ENCODE measurements around the gene IRX4.

The IRX4 gene

DNA sequence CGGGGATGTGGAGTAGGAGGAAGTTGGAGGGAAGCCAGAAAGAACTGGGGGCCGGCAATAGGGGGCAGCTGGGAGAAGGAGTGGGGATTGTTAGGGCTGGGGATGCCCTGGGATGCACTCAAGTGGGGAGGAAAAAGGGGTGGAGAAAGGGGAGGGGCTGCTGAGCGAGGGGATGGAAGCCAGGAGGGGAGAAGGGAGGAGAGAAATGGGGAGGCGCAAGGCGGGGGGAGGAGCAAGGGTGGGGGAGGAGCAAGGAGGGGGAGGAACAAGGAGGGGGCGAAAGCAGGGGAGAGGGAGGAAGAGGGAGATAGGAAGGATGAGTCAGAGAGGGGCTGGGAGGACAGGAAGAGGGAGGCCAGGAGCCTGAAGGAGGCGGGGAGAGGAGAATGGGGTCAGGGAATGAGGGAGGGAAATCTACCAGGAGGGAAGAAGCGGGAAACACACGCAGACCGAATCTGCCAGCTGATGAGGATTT is 1.6 kb downstream of the IRX4 start:
- Histone ChIP-seq H3K9ac (ENCODE audit: low read length) (no peak overlapping the region), H3K9me3 (ENCODE audit: low read length) (no peaks in the 10 kb centered on the region), H3K27ac (ENCODE audit: low read depth, low read length) (no peak overlapping the region), H3K27me3 (ENCODE audit: control insufficient read depth in 1 of 2, insufficient read depth in 2 of 2, low read length in 2 of 2) (peaks cover 14 to 96% of the 10 kb centered on the region in 2 donors), H3K4me3 (ENCODE audit: low read depth in 1 of 2, low read length in 2 of 2) (no peak overlapping the region), H3K36me3 (ENCODE audit: insufficient read depth, low read length) (no peaks in the 10 kb centered on the region), H3K4me1 (ENCODE audit: insufficient read depth, low read length) (no peaks in the 10 kb centered on the region)

DNA sequence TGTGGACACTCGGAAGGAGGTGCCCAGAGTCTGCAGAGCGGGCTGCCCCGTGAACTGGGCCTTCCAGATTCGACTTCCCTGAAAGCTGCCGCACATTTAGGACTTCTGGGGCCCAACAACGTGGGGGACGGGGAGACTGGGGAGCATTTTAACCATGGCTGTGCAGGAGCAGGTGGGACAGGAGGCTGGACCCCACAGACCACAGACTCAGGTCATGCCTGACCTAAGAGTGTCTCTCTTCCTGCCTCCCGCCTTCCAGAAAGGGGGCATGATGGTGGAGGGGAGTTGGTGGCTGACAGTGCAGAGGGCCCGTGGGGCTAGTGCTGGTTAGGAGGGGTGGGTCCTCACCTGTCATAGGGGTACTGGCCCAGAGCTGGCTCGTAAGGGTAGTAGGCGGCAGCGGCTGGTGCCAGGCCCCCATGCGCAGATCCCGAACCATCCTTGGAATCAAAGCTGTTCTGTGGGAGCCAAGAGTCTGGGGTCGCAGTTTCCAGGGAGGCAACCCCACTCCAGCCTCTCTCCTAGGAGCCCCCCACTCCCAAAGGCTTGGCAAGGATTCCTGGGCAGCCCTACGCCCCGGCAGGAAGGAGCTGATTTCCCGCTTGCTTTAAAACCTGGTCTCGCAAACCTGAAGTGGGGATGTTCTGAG is 2.2 kb downstream of the IRX4 start:
- Histone ChIP-seq H3K4me1 (ENCODE audit: insufficient read depth, low read length) (no peaks in the 10 kb centered on the region), H3K4me3 (ENCODE audit: low read depth in 1 of 2, low read length in 2 of 2) (no peak overlapping the region), H3K27me3 (ENCODE audit: control insufficient read depth in 1 of 2, insufficient read depth in 2 of 2, low read length in 2 of 2) (peaks cover 21 to 96% of the 10 kb centered on the region in 2 donors), H3K9me3 (ENCODE audit: low read length) (no peaks in the 10 kb centered on the region), H3K36me3 (ENCODE audit: insufficient read depth, low read length) (no peaks in the 10 kb centered on the region), H3K27ac (ENCODE audit: low read depth, low read length) (no peak overlapping the region), H3K9ac (ENCODE audit: low read length) (no peak overlapping the region)

DNA sequence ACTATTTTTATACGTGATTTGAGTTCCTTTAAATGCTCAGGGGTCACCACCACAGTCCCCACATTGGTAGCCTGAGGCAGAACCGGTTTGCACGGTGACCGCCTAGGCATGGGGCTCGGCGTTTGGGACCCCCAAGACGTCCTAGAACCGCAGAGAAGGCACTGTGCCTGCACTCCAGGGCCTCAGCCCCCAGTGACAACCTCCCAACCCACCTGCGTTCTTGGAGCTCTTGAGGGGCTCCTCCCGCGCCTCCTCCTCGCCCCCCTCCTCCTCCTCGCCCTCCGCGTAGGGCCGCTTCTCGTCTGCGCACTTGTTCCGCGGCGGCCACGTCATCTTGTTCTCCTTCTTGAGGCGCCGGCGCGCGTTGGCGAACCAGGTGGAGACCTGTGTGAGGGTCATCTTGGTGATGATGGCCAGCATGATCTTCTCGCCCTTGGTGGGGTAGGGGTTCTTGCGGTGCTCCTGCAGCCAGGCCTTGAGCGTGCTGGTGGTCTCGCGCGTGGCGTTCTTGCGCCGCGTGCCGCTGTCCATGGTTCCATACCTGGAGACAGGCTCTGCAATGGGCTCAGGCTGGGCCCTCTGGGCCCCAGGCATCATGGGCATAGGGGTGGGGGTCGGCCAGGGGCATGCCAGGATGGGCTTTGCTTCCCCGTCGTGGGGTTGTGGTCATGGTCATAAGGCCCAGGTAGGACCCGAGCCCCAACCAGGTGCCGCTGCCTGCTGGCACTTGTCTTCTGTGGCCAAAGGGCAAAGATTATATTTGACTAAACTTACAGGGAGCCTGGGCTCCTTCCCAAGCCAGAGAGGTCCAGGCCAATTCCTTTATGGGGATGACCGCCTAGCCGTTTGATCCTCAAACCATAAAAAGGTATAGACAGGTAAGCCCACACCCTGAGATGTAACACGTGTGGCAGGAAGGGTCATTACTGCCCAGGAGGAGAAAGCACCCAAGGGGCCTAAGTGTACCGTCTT is 3.1 kb downstream of the IRX4 start:
- Histone ChIP-seq H3K4me3 (ENCODE audit: low read depth in 1 of 2, low read length in 2 of 2) (no peak overlapping the region), H3K27ac (ENCODE audit: low read depth, low read length) (no peak overlapping the region), H3K27me3 (ENCODE audit: control insufficient read depth in 1 of 2, insufficient read depth in 2 of 2, low read length in 2 of 2) (peaks cover 21 to 95% of the 10 kb centered on the region in 2 donors), H3K36me3 (ENCODE audit: insufficient read depth, low read length) (no peaks in the 10 kb centered on the region), H3K9ac (ENCODE audit: low read length) (no peak overlapping the region), H3K4me1 (ENCODE audit: insufficient read depth, low read length) (no peaks in the 10 kb centered on the region), H3K9me3 (ENCODE audit: low read length) (no peaks in the 10 kb centered on the region)

DNA sequence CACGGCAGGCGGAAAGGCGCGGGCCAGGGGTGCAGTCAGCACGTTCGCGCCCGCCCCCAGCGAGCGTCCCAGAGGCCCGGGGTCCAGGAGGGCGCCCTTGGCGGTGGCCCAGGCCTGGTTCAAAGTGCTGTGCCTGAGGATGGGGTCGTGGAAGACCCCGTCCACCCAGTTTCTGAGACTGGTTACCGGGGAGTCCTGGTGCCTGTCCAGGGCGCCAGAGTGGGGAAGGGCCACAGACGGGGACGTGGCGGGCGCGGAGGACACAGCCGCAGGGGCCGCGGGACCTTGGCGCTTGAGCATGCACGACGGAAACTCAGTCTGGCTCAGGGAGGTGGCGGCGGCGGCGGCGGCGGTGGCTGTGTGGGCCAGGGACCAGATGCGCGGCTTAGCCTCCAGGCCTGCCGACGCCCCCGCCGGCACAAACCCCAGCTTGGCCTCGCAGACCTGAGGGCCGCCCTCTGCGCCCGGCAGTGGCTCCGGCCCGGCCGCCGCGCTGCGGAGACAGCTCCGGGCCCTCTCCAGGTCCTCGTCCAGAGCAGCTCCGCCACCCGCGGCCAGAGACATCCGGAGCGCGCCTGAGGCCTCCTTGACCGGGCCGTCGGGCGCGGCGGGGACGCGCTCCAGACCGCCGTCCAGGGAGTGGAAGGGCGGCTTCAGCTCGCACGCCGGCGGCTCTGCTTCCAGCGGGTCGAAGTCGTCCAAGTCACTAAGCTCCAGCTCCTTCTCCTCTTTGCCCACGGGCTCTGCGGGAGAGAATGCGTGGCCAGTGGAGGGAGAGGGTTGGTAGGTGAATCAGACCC is 4.5 kb downstream of the IRX4 start:
- Histone ChIP-seq H3K27me3 (ENCODE audit: control insufficient read depth in 1 of 2, insufficient read depth in 2 of 2, low read length in 2 of 2) (peaks cover 26 to 90% of the 10 kb centered on the region in 2 donors), H3K4me1 (ENCODE audit: insufficient read depth, low read length) (no peaks in the 10 kb centered on the region), H3K9ac (ENCODE audit: low read length) (no peak overlapping the region), H3K9me3 (ENCODE audit: low read length) (no peaks in the 10 kb centered on the region), H3K36me3 (ENCODE audit: insufficient read depth, low read length) (no peaks in the 10 kb centered on the region), H3K27ac (ENCODE audit: low read depth, low read length) (no peak overlapping the region), H3K4me3 (ENCODE audit: low read depth in 1 of 2, low read length in 2 of 2) (no peak overlapping the region)

DNA sequence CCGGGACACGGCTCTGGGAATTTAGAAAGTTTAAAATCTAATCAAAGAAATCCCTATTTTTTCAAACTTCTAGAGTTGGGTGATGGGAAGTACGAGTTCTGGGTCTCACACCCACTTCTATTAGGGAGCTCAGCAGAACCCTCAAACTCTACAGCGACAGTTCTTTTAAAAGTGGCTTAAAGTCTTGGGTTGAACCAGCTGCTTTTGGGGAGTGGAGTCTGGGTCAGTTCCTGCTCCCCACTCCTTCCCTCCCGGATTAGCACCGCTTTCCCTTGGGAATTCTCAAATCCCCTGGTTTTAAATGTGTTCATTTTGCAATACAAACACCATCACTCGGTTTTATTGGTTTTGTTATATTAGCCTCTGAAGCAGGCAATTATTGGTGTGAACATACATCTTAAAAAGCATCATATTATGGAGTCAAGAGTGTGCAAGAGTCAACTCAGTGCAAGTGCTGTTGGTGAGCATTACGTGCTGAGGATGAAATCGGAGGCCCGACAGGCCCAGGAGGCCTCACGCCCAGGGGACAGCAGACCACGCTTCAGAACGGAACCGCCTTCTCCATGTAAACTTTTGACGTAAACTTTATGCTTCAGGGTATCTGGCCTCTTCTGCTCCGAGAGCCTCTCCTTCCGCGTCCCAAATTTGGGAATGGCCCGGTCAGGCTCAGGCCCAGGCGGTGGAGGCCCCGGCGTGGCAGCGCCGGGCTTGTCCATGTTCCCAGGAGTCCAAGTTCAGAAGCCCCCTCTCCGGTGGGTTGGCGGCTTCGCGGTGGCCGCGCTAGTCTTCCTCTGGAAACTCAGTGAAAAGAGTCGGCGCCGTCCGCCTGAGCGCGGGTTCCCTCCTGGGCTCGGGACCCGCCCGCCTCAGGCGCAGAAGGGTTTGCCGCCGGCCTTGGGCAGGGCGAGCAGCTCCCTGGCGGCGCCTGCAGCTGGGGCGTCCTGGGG is 5.3 kb downstream of the IRX4 start:
- H3K36me3 ChIP-seq (ENCODE audit: insufficient read depth, low read length): no peaks in the 10 kb centered on the region
- no peak overlapping the region for H3K4me3 ChIP-seq (ENCODE audit: low read depth in 1 of 2, low read length in 2 of 2)
- H3K9me3 ChIP-seq (ENCODE audit: low read length): no peaks in the 10 kb centered on the region
- H3K9ac ChIP-seq (ENCODE audit: low read length): no peak overlapping the region
- H3K27me3 ChIP-seq (ENCODE audit: control insufficient read depth in 1 of 2, insufficient read depth in 2 of 2, low read length in 2 of 2): peaks cover 29 to 90% of the 10 kb centered on the region in 2 donors
- H3K27ac ChIP-seq (ENCODE audit: low read depth, low read length): no peak overlapping the region
- H3K4me1 ChIP-seq (ENCODE audit: insufficient read depth, low read length): no peaks in the 10 kb centered on the region

DNA sequence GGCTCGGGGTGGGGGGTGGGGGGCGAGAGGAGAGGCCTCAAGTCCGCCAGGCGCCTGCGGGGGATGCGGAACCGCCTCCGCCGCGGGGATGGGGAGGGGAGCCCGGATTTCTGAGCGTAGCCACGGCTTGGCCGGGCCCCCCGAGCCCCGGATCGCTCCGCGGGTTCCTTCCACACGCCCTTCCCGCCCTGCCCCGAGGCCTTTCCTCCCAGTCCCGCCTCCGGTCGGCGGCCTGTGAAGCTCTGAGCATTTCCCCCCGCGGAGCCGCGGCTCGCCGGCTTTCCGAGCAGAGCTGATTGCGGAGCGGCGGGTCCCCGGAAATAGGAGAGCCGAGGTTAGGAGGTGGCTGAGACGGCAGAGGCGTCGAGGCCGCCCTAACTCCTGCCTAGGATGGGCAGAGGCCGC is 6.1 kb downstream of the IRX4 start:
- no peak overlapping the region for H3K27ac ChIP-seq (ENCODE audit: low read depth, low read length)
- no peak overlapping the region for H3K4me3 ChIP-seq (ENCODE audit: low read depth in 1 of 2, low read length in 2 of 2)
- no peaks in the 10 kb centered on the region for H3K4me1 ChIP-seq (ENCODE audit: insufficient read depth, low read length)
- no peaks in the 10 kb centered on the region for H3K9me3 ChIP-seq (ENCODE audit: low read length)
- peaks cover 29 to 84% of the 10 kb centered on the region in 2 donors for H3K27me3 ChIP-seq (ENCODE audit: control insufficient read depth in 1 of 2, insufficient read depth in 2 of 2, low read length in 2 of 2)
- no peaks in the 10 kb centered on the region for H3K36me3 ChIP-seq (ENCODE audit: insufficient read depth, low read length)
- H3K9ac ChIP-seq (ENCODE audit: low read length): no peak overlapping the region

DNA sequence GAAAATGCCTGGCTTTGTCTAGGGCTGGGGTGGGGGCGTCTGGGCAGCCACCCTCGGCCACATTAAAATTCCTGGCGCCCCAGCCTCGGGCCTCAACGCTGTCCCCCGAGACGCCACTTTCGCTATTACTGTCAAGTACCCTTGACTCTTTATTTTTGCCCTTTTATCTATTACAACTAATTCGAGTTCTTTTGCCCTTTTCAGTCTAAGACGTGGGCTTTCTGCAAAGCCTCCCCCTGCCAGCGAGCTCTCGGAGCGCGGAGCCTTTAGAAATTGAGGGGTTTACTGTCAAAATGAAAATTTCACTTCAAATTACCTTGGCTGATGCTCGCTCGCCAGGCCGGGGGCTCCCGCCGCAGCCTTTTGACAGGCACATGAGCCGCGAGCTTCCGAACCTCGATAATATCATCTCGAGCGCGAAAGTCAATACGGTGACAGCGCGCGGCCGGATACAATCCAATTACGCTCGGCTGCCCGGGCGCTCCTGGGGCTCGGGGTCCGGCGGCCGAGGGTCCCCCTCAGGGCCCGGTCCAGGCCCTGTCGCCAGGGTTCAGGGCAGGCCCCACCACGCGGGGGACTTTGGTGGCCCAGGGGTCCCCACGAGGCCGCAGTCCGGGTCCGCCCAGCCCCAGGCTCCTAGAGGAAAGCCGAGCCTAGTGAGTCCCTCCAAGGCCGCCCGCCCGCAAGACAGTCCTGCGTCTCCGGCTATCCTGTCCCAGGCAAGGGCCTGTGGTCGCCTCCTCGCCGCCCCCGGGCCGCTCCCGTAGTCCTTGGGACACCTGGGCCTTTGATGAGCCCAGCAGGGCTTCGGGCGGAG is 6.7 kb downstream of the IRX4 start:
- no peak overlapping the region for H3K9ac ChIP-seq (ENCODE audit: low read length)
- no peaks in the 10 kb centered on the region for H3K4me1 ChIP-seq (ENCODE audit: insufficient read depth, low read length)
- peaks cover 29 to 79% of the 10 kb centered on the region in 2 donors for H3K27me3 ChIP-seq (ENCODE audit: control insufficient read depth in 1 of 2, insufficient read depth in 2 of 2, low read length in 2 of 2)
- H3K27ac ChIP-seq (ENCODE audit: low read depth, low read length): no peak overlapping the region
- H3K9me3 ChIP-seq (ENCODE audit: low read length): no peaks in the 10 kb centered on the region
- H3K36me3 ChIP-seq (ENCODE audit: insufficient read depth, low read length): no peaks in the 10 kb centered on the region
- H3K4me3 ChIP-seq (ENCODE audit: low read depth in 1 of 2, low read length in 2 of 2): no peak overlapping the region

DNA sequence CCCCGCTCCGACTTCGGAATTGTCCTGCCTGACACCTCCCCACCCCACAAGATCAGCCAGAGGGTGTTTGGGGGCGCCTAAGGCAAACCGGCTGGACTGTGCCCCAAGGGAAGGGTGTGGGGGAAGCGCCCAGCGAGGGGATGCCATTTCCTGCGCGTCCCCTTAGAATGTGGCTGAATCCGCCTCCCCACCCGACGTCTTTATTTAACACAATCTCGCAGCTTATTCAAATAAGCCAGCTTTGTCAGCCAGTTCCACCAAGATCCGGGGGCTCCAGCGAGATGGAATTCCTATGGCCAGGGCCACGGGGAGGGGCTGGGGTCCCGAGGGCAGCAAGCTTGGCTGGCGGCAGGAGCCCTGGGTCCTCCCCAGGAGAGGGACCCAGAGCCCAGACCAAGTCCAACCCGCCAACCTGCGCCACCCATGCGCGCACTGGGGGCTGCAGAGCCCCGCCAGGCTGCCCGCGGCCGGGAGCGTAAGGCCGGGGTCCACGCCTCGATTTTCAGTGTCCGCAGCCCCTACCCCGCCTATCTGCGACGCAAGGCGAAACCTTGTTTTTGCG is 7.4 kb downstream of the IRX4 start:
- Histone ChIP-seq H3K27ac (ENCODE audit: low read depth, low read length) (no peak overlapping the region), H3K9me3 (ENCODE audit: low read length) (no peaks in the 10 kb centered on the region), H3K4me3 (ENCODE audit: low read depth in 1 of 2, low read length in 2 of 2) (no peak overlapping the region), H3K4me1 (ENCODE audit: insufficient read depth, low read length) (no peaks in the 10 kb centered on the region), H3K9ac (ENCODE audit: low read length) (no peak overlapping the region), H3K36me3 (ENCODE audit: insufficient read depth, low read length) (no peaks in the 10 kb centered on the region), H3K27me3 (ENCODE audit: control insufficient read depth in 1 of 2, insufficient read depth in 2 of 2, low read length in 2 of 2) (peaks cover 24 to 74% of the 10 kb centered on the region in 2 donors)

DNA sequence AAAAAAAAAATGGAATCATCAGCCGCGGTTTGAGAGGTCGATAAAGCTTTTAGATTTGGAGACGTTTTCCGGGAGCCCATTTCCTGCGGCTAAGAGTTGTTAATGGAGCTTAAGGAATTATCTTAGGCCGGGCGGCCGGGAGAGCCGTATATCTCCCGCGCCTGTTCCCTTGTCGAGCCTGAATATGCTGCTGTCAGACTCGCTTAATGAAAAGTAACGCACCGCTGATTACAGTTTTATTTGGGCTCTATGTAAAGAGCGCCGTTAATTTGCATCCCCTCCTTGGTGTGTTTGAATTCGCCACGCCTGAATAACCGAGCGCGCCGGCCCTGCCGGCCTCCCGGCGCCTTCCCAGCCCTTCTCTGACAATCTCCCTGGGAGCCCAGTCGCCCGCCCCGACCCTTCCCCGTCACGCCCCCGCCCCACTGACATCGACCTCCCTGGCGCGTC is 7.9 kb downstream of the IRX4 start:
- Histone ChIP-seq H3K9ac (ENCODE audit: low read length) (no peak overlapping the region), H3K4me3 (ENCODE audit: low read depth in 1 of 2, low read length in 2 of 2) (no peak overlapping the region), H3K4me1 (ENCODE audit: insufficient read depth, low read length) (no peaks in the 10 kb centered on the region), H3K27ac (ENCODE audit: low read depth, low read length) (no peak overlapping the region), H3K27me3 (ENCODE audit: control insufficient read depth in 1 of 2, insufficient read depth in 2 of 2, low read length in 2 of 2) (peaks cover 18 to 68% of the 10 kb centered on the region in 2 donors), H3K9me3 (ENCODE audit: low read length) (no peaks in the 10 kb centered on the region), H3K36me3 (ENCODE audit: insufficient read depth, low read length) (no peaks in the 10 kb centered on the region)
